BE2C (cell line): ENCODE data around the gene TRPV4.

Experiments
- DNase-seq: peaks from one replicate; pipeline ENCODE4 v3.0.0-alpha.2; 2020
- H3K27me3 ChIP-seq: fragments of 250-450 bp; sonication (Bioruptor Pico); 2 replicates; pipeline ENCODE4 v1.5.1; 2020; ENCODE audit warnings: mild to moderate bottlenecking
- H3K36me3 ChIP-seq: fragments of 250-450 bp; sonication (Bioruptor Pico); 2 replicates; pipeline ENCODE4 v1.5.1; 2020; ENCODE audit warnings: mild to moderate bottlenecking
- H3K4me1 ChIP-seq: fragments of 250-450 bp; sonication (Bioruptor Pico); 2 replicates; pipeline ENCODE4 v1.5.1; 2020
- H3K4me3 ChIP-seq: 2 replicates; pipeline ENCODE4 v1.5.1; 2011; ENCODE audit warnings: low read depth, low read length
- H3K9me3 ChIP-seq: fragments of 250-450 bp; sonication (Bioruptor Pico); 2 replicates; pipeline ENCODE4 v1.5.1; 2020
- CTCF ChIP-seq: IDR thresholded peaks from 2 replicates; pipeline ENCODE4 v1.5.1; 2012; ENCODE audit warnings: mild to moderate bottlenecking, low read depth, low read length

Gene TRPV4

DNA sequence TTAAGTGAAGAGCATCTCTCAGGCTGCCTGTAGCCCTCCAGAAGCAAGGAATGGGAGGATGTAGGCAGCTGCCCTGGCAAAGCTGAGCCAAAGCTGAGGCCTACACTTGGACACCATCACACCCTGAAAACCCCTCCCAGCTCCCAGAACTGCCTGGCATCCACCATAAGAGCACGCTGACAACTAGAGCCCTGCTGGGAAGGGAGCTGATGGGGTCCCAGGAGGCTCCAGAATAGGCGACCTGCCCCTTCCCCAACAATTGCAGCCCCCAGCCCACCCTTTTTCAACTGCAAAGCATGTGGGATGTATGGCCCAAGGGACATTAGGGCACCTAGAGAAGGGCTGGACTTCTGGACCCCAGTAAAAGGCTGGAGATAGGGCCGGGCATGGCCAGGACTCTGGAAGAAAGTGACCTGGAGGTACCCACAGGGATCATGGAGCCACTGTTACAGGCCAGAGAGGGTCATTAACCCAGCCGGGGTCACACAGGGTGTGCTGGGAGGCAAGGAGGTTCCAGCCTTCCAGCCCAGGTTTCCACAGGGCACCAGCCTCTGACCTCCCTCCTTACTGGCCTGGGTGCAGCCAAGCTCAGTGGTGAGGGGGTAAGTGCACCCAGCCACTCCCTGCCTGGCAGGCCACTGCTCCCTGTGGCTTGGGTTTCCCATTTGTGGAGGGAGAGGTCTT is 91.8 kb downstream of the TRPV4 start:
- no peak for TF ChIP-seq CTCF
- H3K36me3 ChIP-seq, result peaks cover 98% of the 10 kb centered on the region
- H3K27me3 ChIP-seq, result no peaks in the 10 kb centered on the region

GRCh38 chr12:109740694-109741245 is 92.4 kb downstream of the TRPV4 start:
- Histone ChIP-seq H3K4me1 (peaks cover 97% of the 10 kb centered on the region), H3K36me3 (peaks cover 98% of the 10 kb centered on the region), H3K9me3 (no peaks in the 10 kb centered on the region), H3K27me3 (no peaks in the 10 kb centered on the region), H3K4me3 (no peak overlapping the region)
- no peak for TF ChIP-seq CTCF
- peak; percentile 11 for DNase-seq

More for the DNA sequence above, 91.8 kb downstream of the TRPV4 start:
- Histone ChIP-seq H3K9me3 (no peaks in the 10 kb centered on the region), H3K4me1 (peaks cover 96% of the 10 kb centered on the region), H3K4me3 (no peak overlapping the region)
- peak; percentile 16 for DNase-seq

DNA sequence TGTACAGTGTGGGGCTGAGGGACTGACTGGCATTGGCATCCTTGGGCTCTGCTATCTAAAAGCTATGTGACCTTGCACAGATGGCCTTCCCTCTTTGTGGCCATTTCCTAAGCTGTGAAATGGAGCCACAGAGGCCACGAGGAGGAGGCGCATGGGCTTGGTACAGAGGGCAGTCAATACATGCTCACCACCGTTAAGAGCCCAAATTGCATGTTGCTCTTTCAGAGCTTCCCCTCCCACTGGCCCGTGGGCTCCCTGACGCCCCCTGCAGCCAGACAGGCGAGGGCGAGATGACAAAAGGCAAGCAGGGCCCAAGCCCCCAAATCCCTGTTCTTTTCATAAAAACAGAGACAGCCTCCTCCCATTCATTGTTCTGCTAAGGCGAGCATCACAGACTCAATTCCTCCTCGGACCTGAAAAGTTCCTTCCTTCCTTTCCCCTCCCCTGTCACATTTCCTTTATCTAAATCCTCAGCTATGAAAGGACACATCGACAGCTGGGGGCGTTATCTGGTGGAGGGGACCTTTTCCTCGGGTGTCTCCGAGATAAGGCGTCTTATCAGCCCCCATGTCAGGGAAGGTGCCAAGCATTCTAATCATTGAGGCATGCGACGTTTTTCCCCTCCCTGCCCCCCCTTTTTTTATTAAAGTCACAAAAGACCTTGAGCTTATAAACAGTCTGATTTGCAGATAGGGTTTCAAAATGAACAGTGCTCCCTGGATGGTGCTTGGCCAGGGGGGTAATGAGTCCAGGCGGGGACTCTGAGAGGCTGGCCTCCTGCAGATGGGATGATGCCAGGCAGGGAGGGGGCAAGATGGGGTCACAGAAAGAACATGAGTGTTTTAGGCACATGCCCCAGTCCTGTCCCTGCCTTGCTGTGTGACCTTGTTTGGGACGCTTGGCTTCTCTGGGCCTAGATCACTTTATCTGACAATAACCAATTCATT is 93.2 kb downstream of the TRPV4 start:
- TF ChIP-seq CTCF, result peak; percentile 71
- H3K36me3 ChIP-seq, result peaks cover 98% of the 10 kb centered on the region

DNA sequence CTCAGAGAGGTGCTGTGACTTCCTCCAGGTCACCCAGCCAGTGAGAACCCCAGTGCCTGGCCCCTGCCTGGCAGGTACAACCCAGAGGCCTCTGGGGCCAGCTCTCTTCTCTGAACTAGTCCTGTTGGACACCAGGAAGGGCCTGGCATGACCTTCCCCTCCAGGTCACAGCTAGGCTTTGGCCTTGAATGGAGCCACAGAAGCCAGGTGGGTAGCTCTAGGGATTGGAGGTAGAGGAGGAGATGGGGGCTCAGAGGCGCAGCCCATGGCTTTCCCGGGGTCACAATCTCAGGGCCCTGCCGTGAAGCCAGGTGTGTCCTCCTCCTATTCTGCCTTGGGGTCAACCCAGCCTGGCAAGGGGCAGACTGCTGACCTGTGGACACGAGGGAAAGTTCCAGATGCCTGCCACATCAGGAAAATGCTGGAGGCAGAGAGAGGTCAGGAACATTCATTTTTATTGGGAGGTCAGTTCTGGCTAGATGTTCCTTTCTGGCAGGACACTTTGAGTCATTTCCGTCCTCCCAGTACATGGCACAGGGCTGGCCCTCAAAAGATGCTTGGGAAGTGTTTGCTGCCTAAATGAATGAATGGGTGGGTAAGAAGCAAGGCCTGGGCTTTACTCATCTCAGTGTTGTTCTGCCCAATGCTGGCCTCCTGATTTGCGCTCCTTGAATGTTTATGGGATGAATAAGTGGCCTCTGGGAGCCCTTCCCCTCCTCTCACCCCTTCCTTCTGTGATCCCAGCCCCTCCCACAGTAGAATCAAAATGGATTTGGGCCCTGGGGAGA is 94.1 kb downstream of the TRPV4 start:
- Histone ChIP-seq H3K27me3 (no peaks in the 10 kb centered on the region), H3K36me3 (peaks cover 95% of the 10 kb centered on the region)
- DNase-seq, result peak; percentile 8

More for the DNA sequence above, 93.2 kb downstream of the TRPV4 start:
- H3K9me3 ChIP-seq, result no peaks in the 10 kb centered on the region
- peak; percentile 55 for DNase-seq
- no peak overlapping the region for H3K4me3 ChIP-seq
- H3K4me1 ChIP-seq, result peaks cover 97% of the 10 kb centered on the region
- H3K27me3 ChIP-seq, result no peaks in the 10 kb centered on the region

GRCh38 chr12:109738209-109738608 is 95.0 kb downstream of the TRPV4 start:
- peak; percentile 11 for DNase-seq
- no peak for TF ChIP-seq CTCF
- no peak overlapping the region for H3K4me3 ChIP-seq
- H3K4me1 ChIP-seq, result peaks cover 93% of the 10 kb centered on the region
- H3K27me3 ChIP-seq, result no peaks in the 10 kb centered on the region
- H3K36me3 ChIP-seq, result peaks cover 95% of the 10 kb centered on the region
- H3K9me3 ChIP-seq, result no peaks in the 10 kb centered on the region

More for the DNA sequence above, 94.1 kb downstream of the TRPV4 start:
- H3K4me3 ChIP-seq, result no peak overlapping the region
- TF ChIP-seq CTCF, result no peak
- peaks cover 94% of the 10 kb centered on the region for H3K4me1 ChIP-seq
- no peaks in the 10 kb centered on the region for H3K9me3 ChIP-seq
